ENCODE results near the gene SOX1. TPM values are rescaled to one million over a fixed set of nuclear protein-coding genes. Genes with fewer than 3 reads are reported as not detected.
A peak's percentile ranks its signal among the peaks of the same experiment; 100 is the strongest.

Gene SOX1
- total RNA-seq, 1 donor = not detected

DNA sequence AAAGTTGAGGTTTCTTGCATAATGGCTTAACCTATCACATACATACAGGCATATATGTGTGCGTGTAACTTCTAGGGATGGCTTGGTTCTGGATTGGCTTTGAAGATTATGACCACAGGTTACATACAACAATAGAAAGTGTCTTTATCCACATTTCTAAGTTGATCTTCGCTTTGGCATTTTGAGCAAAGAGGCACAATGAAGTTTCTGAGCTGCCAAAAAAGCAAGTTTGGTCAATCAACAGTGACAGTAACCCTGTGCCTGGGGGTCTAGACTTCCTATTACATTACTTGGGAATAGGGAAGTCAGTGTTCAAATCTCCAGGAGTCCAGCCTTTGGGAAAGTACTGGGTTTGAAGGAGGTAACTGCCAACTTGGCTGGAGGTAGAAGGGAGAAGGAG lies 3.1 kb upstream of the SOX1 start:
- H3K27me3 ChIP-seq (ENCODE audit: insufficient read depth, low read length) = peaks cover 76% of the 10 kb centered on the region
- DNase-seq (ENCODE audit: insufficient read length, low spot score, missing footprints) = peak; percentile 73
- H3K79me2 ChIP-seq (ENCODE audit: insufficient read depth, low read length) = no peaks in the 10 kb centered on the region
- no peaks in the 10 kb centered on the region for H4K20me1 ChIP-seq (ENCODE audit: insufficient read depth, low read length)
- H3K4me1 ChIP-seq (ENCODE audit: insufficient read depth, low read length) = no peaks in the 10 kb centered on the region
- no peaks in the 10 kb centered on the region for H3K36me3 ChIP-seq (ENCODE audit: insufficient read depth, low read length)
- TF ChIP-seq, protein P1, sequence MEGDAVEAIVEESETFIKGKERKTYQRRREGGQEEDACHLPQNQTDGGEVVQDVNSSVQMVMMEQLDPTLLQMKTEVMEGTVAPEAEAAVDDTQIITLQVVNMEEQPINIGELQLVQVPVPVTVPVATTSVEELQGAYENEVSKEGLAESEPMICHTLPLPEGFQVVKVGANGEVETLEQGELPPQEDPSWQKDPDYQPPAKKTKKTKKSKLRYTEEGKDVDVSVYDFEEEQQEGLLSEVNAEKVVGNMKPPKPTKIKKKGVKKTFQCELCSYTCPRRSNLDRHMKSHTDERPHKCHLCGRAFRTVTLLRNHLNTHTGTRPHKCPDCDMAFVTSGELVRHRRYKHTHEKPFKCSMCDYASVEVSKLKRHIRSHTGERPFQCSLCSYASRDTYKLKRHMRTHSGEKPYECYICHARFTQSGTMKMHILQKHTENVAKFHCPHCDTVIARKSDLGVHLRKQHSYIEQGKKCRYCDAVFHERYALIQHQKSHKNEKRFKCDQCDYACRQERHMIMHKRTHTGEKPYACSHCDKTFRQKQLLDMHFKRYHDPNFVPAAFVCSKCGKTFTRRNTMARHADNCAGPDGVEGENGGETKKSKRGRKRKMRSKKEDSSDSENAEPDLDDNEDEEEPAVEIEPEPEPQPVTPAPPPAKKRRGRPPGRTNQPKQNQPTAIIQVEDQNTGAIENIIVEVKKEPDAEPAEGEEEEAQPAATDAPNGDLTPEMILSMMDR (IDR thresholded peaks at IDR 0.05; ENCODE audit: extremely low read depth, low read depth, low read length) = no peak
- no peaks in the 10 kb centered on the region for H3K9me3 ChIP-seq (ENCODE audit: low read depth, low read length)
- no peak overlapping the region for H2AFZ ChIP-seq (ENCODE audit: low read length)
- H3K27ac ChIP-seq (ENCODE audit: low read depth, low read length) = no peak overlapping the region
- H3K4me3 ChIP-seq (ENCODE audit: insufficient read depth, low read length) = no peak overlapping the region
- no peak overlapping the region for H3K4me2 ChIP-seq (ENCODE audit: insufficient read depth, low read length)

DNA sequence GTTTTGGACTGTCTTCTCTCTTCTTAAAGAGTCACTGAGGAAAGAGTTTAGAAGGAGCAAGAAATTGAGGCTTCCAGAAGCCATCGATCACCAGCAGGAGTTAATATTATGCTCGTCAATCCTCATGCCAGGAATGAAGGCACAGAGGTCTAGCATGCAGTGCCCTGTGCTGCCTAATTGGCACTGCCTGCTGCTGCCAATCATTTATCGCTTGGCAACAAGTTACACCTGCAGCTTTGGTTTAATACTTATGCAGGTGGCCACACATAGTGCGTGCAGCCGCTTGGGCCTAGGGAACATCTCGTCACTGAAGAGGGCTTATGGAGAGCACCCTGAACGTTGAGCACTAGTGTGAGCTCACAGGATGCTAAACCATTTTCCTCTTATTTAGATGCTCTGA lies 2.7 kb upstream of the SOX1 start:
- Histone ChIP-seq H3K9me3 (ENCODE audit: low read depth, low read length) (no peaks in the 10 kb centered on the region), H4K20me1 (ENCODE audit: insufficient read depth, low read length) (no peaks in the 10 kb centered on the region), H3K79me2 (ENCODE audit: insufficient read depth, low read length) (no peaks in the 10 kb centered on the region), H3K4me1 (ENCODE audit: insufficient read depth, low read length) (no peaks in the 10 kb centered on the region), H3K27ac (ENCODE audit: low read depth, low read length) (no peak overlapping the region), H2AFZ (ENCODE audit: low read length) (no peak overlapping the region), H3K36me3 (ENCODE audit: insufficient read depth, low read length) (no peaks in the 10 kb centered on the region), H3K4me2 (ENCODE audit: insufficient read depth, low read length) (no peak overlapping the region), H3K4me3 (ENCODE audit: insufficient read depth, low read length) (no peak overlapping the region), H3K27me3 (ENCODE audit: insufficient read depth, low read length) (peaks cover 76% of the 10 kb centered on the region)
- peak; percentile 86 for DNase-seq (ENCODE audit: insufficient read length, low spot score, missing footprints)
- TF ChIP-seq, protein P1 (IDR thresholded peaks at IDR 0.05; ENCODE audit: extremely low read depth, low read depth, low read length) = no peak

DNA sequence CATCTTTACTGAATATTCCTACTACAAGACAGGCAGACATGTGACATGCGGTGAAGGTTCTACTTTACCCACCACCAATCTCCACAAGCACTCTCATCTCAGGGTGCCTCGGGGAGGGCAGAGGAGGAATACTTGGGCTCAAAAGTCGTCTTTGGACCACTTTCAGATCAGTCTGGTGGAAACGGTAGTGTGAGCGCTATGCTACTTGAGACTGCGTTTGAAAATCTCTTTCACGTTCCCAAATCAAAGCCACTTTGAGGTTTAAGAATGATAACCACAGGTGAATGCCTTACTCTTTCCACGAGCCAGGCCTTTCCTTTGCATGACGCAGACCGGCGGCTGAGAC lies 1.5 kb upstream of the SOX1 start:
- Histone ChIP-seq H2AFZ (ENCODE audit: low read length) (no peak overlapping the region), H3K9me3 (ENCODE audit: low read depth, low read length) (no peaks in the 10 kb centered on the region), H4K20me1 (ENCODE audit: insufficient read depth, low read length) (no peaks in the 10 kb centered on the region), H3K79me2 (ENCODE audit: insufficient read depth, low read length) (no peaks in the 10 kb centered on the region), H3K27me3 (ENCODE audit: insufficient read depth, low read length) (peaks cover 76% of the 10 kb centered on the region), H3K36me3 (ENCODE audit: insufficient read depth, low read length) (no peaks in the 10 kb centered on the region), H3K27ac (ENCODE audit: low read depth, low read length) (no peak overlapping the region), H3K4me2 (ENCODE audit: insufficient read depth, low read length) (no peak overlapping the region), H3K4me1 (ENCODE audit: insufficient read depth, low read length) (no peaks in the 10 kb centered on the region), H3K4me3 (ENCODE audit: insufficient read depth, low read length) (no peak overlapping the region)
- DNase-seq (ENCODE audit: insufficient read length, low spot score, missing footprints) = peak; percentile 82
- TF ChIP-seq, protein P1 (IDR thresholded peaks at IDR 0.05; ENCODE audit: extremely low read depth, low read depth, low read length) = no peak

DNA sequence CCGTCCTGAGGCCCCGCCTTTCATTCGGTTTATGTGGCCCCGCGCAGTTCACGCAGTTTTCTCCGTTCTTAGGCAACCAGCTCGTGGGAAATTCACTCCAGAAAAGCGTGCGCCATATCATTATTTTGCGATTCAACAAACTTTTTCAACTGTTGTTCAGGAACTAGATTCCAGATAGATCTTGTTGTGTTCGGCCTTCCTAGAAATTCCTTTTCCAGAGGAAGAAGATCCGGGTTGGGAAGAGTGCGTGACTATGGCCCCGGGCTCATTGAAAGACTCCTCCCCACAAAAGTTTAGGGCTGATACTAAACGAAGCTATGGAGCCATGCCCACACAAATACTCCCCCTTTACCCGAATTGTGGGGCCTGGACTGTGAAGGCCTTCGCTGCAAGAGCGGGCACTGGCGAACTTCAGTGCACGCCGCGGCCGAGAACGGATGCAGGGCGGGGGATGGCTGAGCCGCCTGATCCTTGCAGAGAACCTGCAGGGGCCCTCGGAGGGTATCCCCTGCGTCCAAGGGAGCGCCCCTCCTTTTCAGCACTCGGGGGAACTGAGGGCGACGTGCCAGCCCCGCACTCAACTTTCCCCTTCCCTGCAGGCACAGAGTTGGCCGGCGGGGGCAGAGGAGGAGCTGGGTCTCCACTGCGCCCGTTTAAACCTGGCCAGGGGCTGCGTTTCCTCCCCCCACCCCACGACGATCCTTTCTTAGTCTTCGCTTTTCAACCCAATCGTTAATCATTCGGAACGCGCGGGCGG lies 904 bp upstream of the SOX1 start:
- H3K9me3 ChIP-seq (ENCODE audit: low read depth, low read length) = no peaks in the 10 kb centered on the region
- no peaks in the 10 kb centered on the region for H3K36me3 ChIP-seq (ENCODE audit: insufficient read depth, low read length)
- no peaks in the 10 kb centered on the region for H3K79me2 ChIP-seq (ENCODE audit: insufficient read depth, low read length)
- TF ChIP-seq, protein P1 (IDR thresholded peaks at IDR 0.05; ENCODE audit: extremely low read depth, low read depth, low read length) = no peak
- H3K4me3 ChIP-seq (ENCODE audit: insufficient read depth, low read length) = no peak overlapping the region
- no peak overlapping the region for H3K4me2 ChIP-seq (ENCODE audit: insufficient read depth, low read length)
- no peak overlapping the region for H2AFZ ChIP-seq (ENCODE audit: low read length)
- DNase-seq (ENCODE audit: insufficient read length, low spot score, missing footprints) = peak; percentile 88
- H3K4me1 ChIP-seq (ENCODE audit: insufficient read depth, low read length) = no peaks in the 10 kb centered on the region
- no peaks in the 10 kb centered on the region for H4K20me1 ChIP-seq (ENCODE audit: insufficient read depth, low read length)
- no peak overlapping the region for H3K27ac ChIP-seq (ENCODE audit: low read depth, low read length)
- peaks cover 76% of the 10 kb centered on the region for H3K27me3 ChIP-seq (ENCODE audit: insufficient read depth, low read length)

Measured in osteoblast (primary cell).